ENCODE data around the gene IGDCC3. TPM values are rescaled to one million over a fixed set of nuclear protein-coding genes. Genes with fewer than 3 reads are reported as not detected.

IGDCC3 gene
- total and polyA plus RNA-seq, 2 of the 8 experiments (the other 6 are each of a cell fraction or from before 2014, with no cell fraction given) = 26.8 to 45.7 TPM

GRCh38 chr15:65305776-65306175 lies 72.0 kb downstream of the IGDCC3 start:
- no peak overlapping the region for H3K14ac ChIP-seq (ENCODE audit: insufficient read length)
- no peak overlapping the region for H3K27ac ChIP-seq (ENCODE audit: low read depth, low read length)
- H2AK5ac ChIP-seq (ENCODE audit: low read depth, low read length) = no peak overlapping the region
- FAIRE-seq (no peak), DNase-seq (ENCODE audit: low read depth in 1 of 2, low spot score in 2 of 2) (no peak)
- no peak overlapping the region for H2BK120ac ChIP-seq (replicated peaks; ENCODE audit: low read depth, low read length)
- H3K56ac ChIP-seq (replicated peaks; ENCODE audit: insufficient read length, low read depth, low read length) = no peak overlapping the region
- H3K9ac ChIP-seq (replicated peaks in 1 of 4; ENCODE audit: extremely low read depth in 1 of 4, low read depth in 3 of 4, low read length in 3 of 4) = no peak overlapping the region
- H2BK20ac ChIP-seq (ENCODE audit: low read length) = no peak overlapping the region
- WGBS, 2 experiments (ENCODE audit: extremely low coverage in 1 of 2, insufficient coverage in 1 of 2, insufficient read length in 1 of 2, insufficient replicate concordance in 2 of 2, low coverage in 1 of 2, low lambda C conversion rate in 2 of 2, missing lambda C conversion rate in 1 of 2) = 100% methylated on average over 3 of the region's 3 CpGs; no CpG with 5 or more reads in 1 of the 2 experiments
- no peaks in the 10 kb centered on the region for H3K36me3 ChIP-seq (ENCODE audit: control insufficient read depth in 2 of 4, insufficient read depth in 4 of 4, low read length in 3 of 4)
- H2BK15ac ChIP-seq (ENCODE audit: low read length) = no peak overlapping the region
- H3K9me3 ChIP-seq (ENCODE audit: insufficient read depth in 2 of 2, low read depth in 1 of 2, low read length in 1 of 2) = peaks cover 0 to 2% of the 10 kb centered on the region in 2 experiments; a peak in 1 of 4 replicates
- H3K4me3 ChIP-seq (ENCODE audit: extremely low read depth in 1 of 4, insufficient read depth in 2 of 4, low read depth in 3 of 4, low read length in 4 of 4) = no peak overlapping the region
- no peaks in the 10 kb centered on the region for H3K27me3 ChIP-seq (replicated peaks in 1 of 4; ENCODE audit: control insufficient read depth in 3 of 4, extremely low read depth in 1 of 4, insufficient read depth in 3 of 4, low read length in 3 of 4)
- no peak overlapping the region for H2BK5ac ChIP-seq (ENCODE audit: low read depth, low read length)
- H3K23me2 ChIP-seq (ENCODE audit: low read depth, low read length) = 0 out of 2 replicates have a peak, but pooled peaks cover 4% of the 10 kb centered on the region
- no peak overlapping the region for H3K18ac ChIP-seq (ENCODE audit: extremely low read depth, low read length)
- H3K23ac ChIP-seq (ENCODE audit: insufficient read length) = no peak overlapping the region
- no peak overlapping the region for H2AFZ ChIP-seq (ENCODE audit: low read length)
- no peak overlapping the region for H3K4ac ChIP-seq (replicated peaks; ENCODE audit: insufficient read length, low read depth, low read length)
- TF ChIP-seq MAFK (IDR thresholded peaks at IDR 0.05; ENCODE audit: low read depth, low read length) (no peak), NANOG (IDR thresholded peaks at IDR 0.05; ENCODE audit: insufficient read depth, low read depth, low read length, poor library complexity, severe bottlenecking) (no peak), NRF1 (IDR thresholded peaks at IDR 0.05; ENCODE audit: low read depth, low read length) (no peak), RFX5 (IDR thresholded peaks at IDR 0.05; ENCODE audit: borderline replicate concordance, low read depth, low read length) (no peak), CHD2 (IDR thresholded peaks at IDR 0.05; ENCODE audit: low read length) (no peak), ZNF274 (IDR thresholded peaks at IDR 0.05; ENCODE audit: borderline replicate concordance, extremely low read depth, low read length) (no peak), TBP (IDR thresholded peaks at IDR 0.05; ENCODE audit: low read depth, low read length) (no peak), CEBPB (IDR thresholded peaks at IDR 0.05; ENCODE audit: low read depth, low read length) (no peak), TEAD4 (IDR thresholded peaks at IDR 0.05; ENCODE audit: low read depth, low read length) (no peak), CHD1 (IDR thresholded peaks at IDR 0.05; ENCODE audit: low read depth, low read length) (no peak)
- H4K5ac ChIP-seq (ENCODE audit: insufficient read length, low read depth, low read length) = no peak overlapping the region
- H4K20me1 ChIP-seq (replicated peaks in 1 of 2; ENCODE audit: control insufficient read depth in 1 of 2, insufficient read depth in 2 of 2, low read length in 2 of 2) = no peaks in the 10 kb centered on the region
- ChIA-PET POLR2A (ENCODE audit: partially characterized antibody) (interaction anchor here (0.6 to 8.3 kb wide), 13 partner anchors 10 to 191 kb away, joined by 3 to 138 read pairs (median 33); partner anchors contain the start of genes CLPX, IGDCC3, IGDCC4 and PARP16), CTCF (ENCODE audit: partially characterized antibody) (interaction anchor here (0.7 to 3.4 kb wide), 6 partner anchors 10 to 95 kb away, joined by 3 to 13 read pairs (median 4); no protein-coding TSS in a partner anchor)
- H4K8ac ChIP-seq (ENCODE audit: extremely low read depth, insufficient read depth, low read length) = no peak overlapping the region
- H3K4me2 ChIP-seq (ENCODE audit: insufficient read depth in 1 of 2, low read depth in 2 of 2, low read length in 2 of 2) = no peak overlapping the region
- H3K4me1 ChIP-seq (replicated peaks in 1 of 4; ENCODE audit: control insufficient read depth in 3 of 4, insufficient read depth in 4 of 4, low read length in 3 of 4) = peaks cover 0 to 3% (median 0%) of the 10 kb centered on the region in 4 experiments; a peak in 1 of 7 replicates
- no peaks in the 10 kb centered on the region for H3K79me1 ChIP-seq (ENCODE audit: low read depth, low read length)
- no peak overlapping the region for H2BK12ac ChIP-seq (ENCODE audit: low read depth, low read length)
- H3K79me2 ChIP-seq (ENCODE audit: control insufficient read depth in 1 of 2, insufficient read depth in 2 of 2, low read length in 2 of 2) = no peaks in the 10 kb centered on the region
- H4K91ac ChIP-seq (replicated peaks; ENCODE audit: insufficient read length, low read length) = no peak overlapping the region

Data from H1 (cell line).